Limb (tissue), 2 donors: ENCODE data around the gene CCNF.
"Not testable (repeated sequence)": the region's sequence is repeated elsewhere in the genome, so short reads cannot be mapped to it uniquely, and the experiment has no call there.

ENCODE experiments used
- DNase-seq, 2 donors: peaks; one replicate each; pipeline ENCODE4 v3.0.0-alpha.2; 2016; ENCODE audit errors: extremely low spot score in 2 of 2

The CCNF gene

GRCh38 chr16:2429034-2429770 is at the start of gene CCNF:
Gene CCNF, plus strand, starts transcription at chr16:2429447. Its CDS starts 35 bp downstream, at chr16:2429482.
- peak; percentile 95 to 99 for DNase-seq

- no peak for DNase-seq
Observed at GRCh38 chr16:2383501-2383900, 45.7 kb upstream of the CCNF start.

GRCh38 chr16:2384426-2384825 is 44.8 kb upstream of the CCNF start:
- no peak for DNase-seq

- DNase-seq: no peak
Observed at GRCh38 chr16:2385190-2385836, 43.9 kb upstream of the CCNF start.

GRCh38 chr16:2385982-2386381 is 43.3 kb upstream of the CCNF start:
- DNase-seq: not testable (repeated sequence)

GRCh38 chr16:2386990-2387389 is 42.3 kb upstream of the CCNF start:
- DNase-seq: no peak

- DNase-seq: no peak
Observed at GRCh38 chr16:2388139-2388874, 40.9 kb upstream of the CCNF start.

GRCh38 chr16:2388875-2389433 is 40.3 kb upstream of the CCNF start:
- no peak for DNase-seq

GRCh38 chr16:2392025-2392424 is 37.2 kb upstream of the CCNF start:
- no peak for DNase-seq

- DNase-seq: no peak
Observed at GRCh38 chr16:2398520-2398919, 30.7 kb upstream of the CCNF start.

GRCh38 chr16:2404099-2404498 is 25.1 kb upstream of the CCNF start:
- no peak for DNase-seq

- no peak for DNase-seq
Observed at GRCh38 chr16:2415085-2415484, 14.2 kb upstream of the CCNF start.

GRCh38 chr16:2420035-2420434 is 9.2 kb upstream of the CCNF start:
- no peak for DNase-seq

GRCh38 chr16:2422123-2422867 is 7.0 kb upstream of the CCNF start:
- no peak for DNase-seq

GRCh38 chr16:2424061-2425007 is 4.9 kb upstream of the CCNF start:
- no peak for DNase-seq

GRCh38 chr16:2425008-2425518 is 4.2 kb upstream of the CCNF start:
- no peak for DNase-seq

GRCh38 chr16:2425825-2426430 is 3.3 kb upstream of the CCNF start:
- no peak for DNase-seq

- no peak for DNase-seq
Observed at GRCh38 chr16:2426941-2427361, 2.3 kb upstream of the CCNF start.

- DNase-seq: no peak
Observed at GRCh38 chr16:2427526-2427925, 1.7 kb upstream of the CCNF start.
